CD1c-positive myeloid dendritic cell (primary cell): ENCODE measurements around the gene OR14C36.
"Not testable (repeated sequence)": the region's sequence is repeated elsewhere in the genome, so short reads cannot be mapped to it uniquely, and the experiment has no call there.

Experiments
- DNase-seq: peaks from one replicate; pipeline ENCODE4 v3.0.0-alpha.2; 2016; ENCODE audit errors: extremely low spot score

The OR14C36 gene, protein sequence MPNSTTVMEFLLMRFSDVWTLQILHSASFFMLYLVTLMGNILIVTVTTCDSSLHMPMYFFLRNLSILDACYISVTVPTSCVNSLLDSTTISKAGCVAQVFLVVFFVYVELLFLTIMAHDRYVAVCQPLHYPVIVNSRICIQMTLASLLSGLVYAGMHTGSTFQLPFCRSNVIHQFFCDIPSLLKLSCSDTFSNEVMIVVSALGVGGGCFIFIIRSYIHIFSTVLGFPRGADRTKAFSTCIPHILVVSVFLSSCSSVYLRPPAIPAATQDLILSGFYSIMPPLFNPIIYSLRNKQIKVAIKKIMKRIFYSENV

DNA sequence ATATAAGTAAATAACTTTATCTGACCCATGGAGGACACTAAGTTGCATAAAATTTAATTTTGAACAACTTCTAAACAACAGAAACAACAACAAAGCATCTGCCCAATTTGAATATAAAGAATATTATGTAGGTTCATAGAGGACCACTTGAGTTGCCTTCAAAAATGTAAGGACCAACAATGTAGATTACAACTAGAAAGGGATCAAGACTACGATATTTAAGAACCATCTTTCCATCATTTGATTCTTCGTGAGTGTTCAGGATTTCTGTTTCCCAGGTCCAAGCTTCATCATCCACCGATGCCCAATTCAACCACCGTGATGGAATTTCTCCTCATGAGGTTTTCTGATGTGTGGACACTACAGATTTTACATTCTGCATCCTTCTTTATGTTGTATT lies at the start of gene OR14C36:
Gene OR14C36 (plus strand): TSS at position 301 of the 400 bp plus-strand sequence. CDS start 0 bp downstream, at position 301.
- no peak for DNase-seq

DNA sequence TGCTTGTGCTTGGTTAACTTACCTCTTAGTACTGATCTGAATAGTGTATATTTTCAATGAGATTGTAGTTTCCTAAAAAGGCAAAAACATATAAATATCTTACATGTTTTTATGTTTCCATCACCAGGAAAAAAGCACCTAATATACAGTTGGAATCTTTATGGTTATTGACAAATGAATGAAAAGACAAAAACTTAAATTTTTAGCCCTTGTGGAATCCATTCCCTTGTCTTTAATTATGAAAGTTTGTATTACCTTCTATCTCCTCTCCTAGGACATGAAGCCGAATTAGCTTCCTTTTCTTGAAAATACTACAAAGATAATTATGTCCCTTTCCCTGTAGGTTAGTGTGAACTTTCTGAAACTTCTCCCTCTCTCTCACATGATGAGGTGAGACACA lies 45.3 kb upstream of the OR14C36 start, which contains the start of gene OR2T12:
Gene OR2T12 (minus strand): TSS at position 101 of the 400 bp plus-strand sequence. CDS start 7,846 bp downstream, outside the sequence.
- DNase-seq = no peak

DNA sequence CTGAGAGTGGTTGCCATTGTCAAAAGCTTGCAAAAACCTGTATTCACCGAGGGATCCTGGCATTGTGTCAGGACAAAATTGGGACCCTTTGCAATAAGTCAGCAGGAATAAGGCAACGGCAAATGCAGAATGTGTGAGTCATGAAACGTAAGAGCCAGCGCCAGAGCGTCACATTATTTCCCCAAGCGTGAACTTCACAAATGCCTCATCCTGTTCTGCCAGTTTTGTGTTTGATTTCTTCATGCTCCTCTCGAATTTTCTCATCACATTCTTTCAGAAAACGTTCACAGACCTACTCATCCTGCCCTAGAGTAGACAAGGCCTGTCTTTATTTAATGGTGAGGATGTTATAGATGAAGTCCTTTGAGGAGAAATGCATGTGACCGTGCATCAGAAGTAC lies 42.9 kb upstream of the OR14C36 start:
- DNase-seq = not testable (repeated sequence)

DNA sequence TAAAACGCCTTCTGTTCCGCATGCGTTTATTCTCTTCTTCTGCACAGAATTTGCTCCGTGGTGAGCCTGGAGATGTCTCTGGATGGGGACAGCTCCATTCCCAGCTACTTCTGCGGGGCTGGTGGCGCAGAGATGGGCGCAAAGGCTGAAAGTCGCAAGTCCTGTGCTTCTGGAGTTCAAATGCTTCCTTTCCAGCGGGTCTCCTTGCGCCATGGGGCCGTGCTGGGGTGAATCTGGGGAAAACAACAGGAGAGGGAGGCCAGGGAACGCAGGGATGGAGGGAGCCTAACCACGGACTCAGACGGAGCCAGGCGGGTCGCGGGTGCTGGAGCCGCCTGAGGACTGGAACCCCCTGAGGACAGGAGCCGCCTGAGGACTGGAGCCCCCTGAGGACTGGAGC lies 42.5 kb upstream of the OR14C36 start:
- no peak for DNase-seq

DNA sequence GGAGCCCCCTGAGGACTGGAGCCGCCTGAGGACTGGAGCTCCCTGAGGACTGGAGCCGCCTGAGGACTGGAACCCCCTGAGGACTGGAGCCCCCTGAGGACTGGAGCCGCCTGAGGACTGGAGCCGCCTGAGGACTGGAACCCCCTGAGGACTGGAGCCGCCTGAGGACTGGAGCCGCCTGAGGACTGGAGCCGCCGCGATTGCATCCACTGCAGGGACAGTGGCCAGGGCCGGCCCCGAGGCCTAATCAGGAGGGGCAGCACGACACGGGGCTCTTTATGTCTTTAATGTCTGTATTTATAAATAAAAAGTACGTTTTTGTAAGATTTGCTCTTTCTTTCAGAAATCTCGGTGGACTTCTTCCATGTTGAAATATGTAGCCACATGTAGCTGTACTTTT lies 41.8 kb upstream of the OR14C36 start:
- not testable (repeated sequence) for DNase-seq

DNA sequence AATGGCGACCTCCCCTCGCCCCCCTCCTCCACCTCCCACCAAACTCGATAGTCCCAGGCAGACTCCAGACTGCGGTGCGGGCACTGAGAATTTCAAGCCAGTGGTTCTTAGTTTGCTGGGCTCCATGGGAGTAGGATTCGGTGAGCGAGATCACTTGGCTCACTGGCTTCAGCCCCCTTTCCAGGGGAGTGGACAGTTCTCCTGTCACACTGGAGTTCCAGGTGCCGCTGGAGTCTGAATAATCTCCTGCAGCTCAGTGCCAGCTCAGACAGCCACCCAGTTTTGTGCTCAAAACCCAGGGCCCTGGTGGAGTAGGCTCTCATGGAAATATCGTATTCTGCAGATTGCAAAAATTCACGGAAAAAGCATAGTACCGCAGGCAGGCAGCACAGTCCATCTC lies 31.8 kb upstream of the OR14C36 start:
- DNase-seq = no peak

DNA sequence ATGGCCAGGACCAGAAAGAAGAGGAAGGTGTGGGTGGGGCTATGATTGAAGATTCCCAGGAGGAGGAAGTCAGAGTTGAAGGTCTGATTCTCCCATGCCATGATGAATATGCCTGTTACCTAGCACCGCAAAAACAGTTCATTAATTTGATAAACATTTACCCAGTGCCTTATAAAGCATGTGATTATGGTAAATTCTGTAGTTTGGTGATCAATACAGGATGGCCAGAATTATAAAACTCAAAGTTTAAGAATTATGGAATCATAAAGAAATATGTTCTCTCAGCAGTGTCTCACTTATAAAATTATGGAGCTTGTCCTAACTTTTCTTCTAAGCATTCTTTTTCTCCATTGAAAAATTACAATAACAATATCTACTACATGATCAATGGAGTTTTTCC lies 24.1 kb upstream of the OR14C36 start, which contains the start of gene OR2M7:
Gene OR2M7 (minus strand): TSS at position 101 of the 400 bp plus-strand sequence. CDS start 0 bp downstream, at position 101.
- DNase-seq = no peak

DNA sequence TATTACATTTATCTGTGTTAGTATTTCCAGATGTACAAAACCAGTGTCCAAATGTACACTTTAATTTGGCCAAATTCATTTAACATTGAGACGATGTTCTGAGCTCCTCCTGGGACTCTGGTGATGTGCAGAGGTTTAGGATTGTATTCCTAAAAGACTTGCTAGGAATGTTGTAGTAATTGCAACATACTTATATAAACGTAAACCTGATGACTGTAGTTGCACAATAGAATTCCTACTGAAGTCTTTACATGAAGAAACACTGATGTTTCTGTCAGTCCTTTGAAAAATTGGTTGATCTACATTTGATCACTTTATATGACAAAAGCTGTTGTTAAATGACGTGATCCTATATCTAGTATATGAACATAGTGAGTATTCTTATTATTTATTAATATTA lies 5.1 kb upstream of the OR14C36 start:
- DNase-seq = no peak

DNA sequence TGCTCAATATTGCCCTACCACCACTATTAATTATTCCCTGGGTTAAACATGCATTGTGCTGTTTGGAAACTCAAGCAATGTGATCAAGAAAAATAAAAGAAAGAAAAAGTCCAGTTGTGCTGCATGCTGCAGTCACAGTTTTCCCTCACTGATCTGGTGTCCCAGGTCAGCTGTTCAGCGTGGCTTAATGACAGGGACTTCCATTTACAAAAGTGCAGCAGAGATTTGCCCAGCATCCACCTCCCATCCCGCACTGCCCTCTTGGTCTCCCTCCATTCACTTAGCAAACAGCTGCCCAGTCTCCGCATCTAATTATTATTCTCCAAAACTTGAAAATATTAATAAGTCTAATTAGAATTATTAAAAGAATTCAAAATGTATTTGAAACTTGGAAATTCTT lies 10.8 kb downstream of the OR14C36 start:
- DNase-seq = no peak

DNA sequence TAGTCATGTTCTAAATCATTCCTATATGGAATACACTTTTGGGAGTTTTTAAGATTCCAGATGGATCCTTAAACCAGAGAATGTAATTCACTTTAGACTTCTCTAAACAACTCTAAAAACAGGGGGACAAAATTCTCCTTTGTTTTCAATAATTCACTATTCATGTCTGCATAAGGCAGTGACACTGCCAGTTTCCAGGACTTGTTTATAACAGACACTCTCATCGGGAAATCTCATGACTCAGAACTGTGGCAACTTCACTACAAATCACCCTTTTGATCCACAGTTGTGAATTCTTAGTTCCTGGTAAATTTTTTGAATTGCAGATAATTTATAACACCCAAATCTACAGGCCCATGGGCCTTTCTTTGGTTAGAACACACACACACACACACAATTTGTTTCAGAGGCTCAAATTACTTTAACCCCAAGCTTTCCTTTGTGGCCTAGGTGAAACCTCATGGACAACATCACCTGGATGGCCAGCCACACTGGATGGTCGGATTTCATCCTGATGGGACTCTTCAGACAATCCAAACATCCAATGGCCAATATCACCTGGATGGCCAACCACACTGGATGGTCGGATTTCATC lies 12.6 kb downstream of the OR14C36 start, which contains the start of gene OR2T4:
Gene OR2T4 (plus strand): TSS at position 545 of the 595 bp plus-strand sequence. CDS start 0 bp downstream, at position 545.
- no peak for DNase-seq

DNA sequence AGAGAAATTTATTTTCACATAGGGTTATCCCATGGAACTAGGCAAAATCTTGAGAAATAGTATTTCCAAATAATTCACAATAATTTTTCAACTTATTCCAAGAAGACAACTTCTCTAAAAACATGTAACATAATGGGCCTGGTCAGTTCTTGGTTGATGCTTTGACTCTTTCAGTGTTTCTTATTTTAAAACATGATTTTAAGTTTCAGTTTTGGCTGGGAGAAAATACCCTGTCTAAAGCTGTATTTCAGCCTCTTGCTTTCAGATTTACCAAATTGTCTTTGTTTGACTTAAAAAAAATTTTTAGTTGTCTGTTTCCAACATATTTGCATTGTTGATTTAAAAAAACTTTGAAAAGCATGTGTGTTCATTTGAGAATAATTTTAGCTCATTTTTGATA lies 18.0 kb downstream of the OR14C36 start:
- DNase-seq = no peak

DNA sequence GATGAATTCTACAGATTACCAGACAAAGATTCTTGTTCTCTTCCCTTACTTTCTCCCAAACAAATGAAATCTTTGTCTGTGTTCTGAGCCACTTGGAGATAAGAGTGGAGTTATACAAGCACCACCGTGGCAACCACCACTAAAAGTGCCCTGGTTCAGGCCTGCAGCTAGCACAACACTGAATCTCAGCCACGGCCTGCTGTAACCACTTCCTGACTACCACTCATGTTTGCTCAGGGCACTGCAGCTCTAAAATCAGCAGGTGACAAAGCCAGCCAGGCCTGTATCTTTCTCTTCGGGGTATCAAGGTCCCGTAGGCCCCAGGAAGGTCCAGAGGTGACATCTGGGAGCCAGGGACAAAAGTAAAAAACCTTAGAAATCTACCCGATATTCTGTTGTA lies 23.8 kb downstream of the OR14C36 start:
- no peak for DNase-seq

DNA sequence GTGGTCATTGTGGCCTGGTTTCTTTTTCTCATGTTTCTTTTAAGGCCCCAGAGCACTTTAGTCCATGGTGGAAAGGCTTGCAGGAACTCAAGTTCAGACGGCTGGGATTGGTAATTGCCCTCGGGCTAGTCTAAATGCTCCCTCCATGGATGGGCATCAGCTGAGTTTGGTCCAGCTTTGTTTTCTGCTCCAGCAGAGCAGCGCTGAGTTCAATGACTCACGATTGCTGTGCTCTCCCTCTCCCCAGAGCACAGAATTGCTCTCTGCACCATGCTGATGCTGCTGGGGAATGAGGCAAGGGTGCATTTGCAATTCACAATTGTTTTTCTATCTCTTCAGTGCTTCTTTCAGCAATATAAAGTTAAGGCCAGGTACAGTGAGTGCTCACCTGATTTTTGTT lies 25.2 kb downstream of the OR14C36 start:
- DNase-seq = no peak

DNA sequence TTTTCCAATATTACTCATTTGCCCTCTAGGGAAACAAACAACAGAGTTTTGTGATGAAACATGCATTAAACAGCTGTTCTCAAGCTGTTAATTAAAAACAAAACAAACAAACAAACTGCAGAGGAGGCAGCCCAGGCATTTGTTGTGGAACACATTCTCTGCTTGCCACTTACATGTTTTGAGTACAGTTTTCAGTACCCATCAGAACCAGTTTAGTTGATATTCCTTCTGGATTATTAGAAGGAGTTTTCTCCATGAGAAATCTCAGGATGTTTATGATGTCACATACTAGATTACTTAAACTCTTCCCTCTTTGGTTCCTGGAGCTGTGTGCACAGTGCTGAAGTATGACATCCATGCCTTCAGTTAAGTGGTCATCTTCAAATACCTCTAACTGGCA lies 26.9 kb downstream of the OR14C36 start, which contains the start of gene OR2T6:
Gene OR2T6 (plus strand): TSS at position 301 of the 400 bp plus-strand sequence. CDS start 11,863 bp downstream, outside the sequence.
- no peak for DNase-seq

DNA sequence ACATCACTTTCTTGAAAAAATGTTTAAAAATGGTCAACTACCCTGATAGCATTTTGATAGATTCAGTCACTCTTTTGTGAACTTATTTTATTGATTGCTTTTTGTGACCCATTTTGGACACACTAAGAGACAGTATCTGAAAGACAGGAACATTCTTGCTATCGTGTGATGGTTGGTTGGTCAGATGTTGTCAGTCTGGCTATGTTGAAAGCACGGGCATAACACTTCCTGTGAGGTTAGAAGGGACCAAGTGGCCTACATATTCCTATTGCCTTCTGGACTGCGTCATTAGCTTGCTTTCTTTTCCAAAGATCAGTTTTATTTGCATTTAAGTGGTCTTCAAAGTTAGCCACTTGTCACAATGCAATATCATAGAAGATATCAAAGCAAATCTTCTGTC lies 28.3 kb downstream of the OR14C36 start:
- no peak for DNase-seq

DNA sequence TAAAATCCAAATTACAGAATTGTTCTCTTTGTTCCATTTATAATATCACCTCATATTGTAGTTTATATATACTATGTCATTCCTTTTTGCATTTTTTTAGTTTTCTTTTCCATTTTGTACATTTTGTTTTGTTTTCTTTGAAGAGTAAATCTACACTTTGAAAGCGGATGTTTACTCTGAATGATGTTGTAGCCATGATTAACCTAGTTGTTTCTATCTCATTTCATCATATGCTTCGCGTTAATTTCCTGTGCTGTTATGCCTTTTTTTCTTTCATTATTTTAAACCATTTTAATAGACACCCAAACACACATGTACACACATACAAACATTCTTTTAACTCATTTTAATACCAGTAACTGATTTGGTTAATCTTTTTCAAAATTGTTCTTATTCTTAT lies 32.3 kb downstream of the OR14C36 start:
- no peak for DNase-seq

DNA sequence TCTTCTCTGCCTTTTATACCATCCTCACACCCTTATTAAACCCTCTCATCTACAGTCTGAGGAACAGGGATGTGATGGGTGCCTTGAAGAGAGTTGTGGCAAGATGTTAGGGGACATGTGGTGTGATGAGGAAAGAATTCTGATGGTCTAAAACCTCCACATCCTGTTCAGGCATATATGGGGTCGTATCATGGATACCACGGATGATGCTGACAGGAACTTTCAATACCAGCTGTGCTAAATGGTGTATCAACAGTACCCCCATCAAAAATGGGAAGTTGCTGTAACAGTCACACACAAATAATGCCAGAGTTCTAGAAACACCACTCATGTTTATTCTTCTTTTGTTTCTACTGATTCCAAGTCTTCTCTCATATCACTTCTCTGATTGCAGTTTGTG lies 39.9 kb downstream of the OR14C36 start:
- no peak for DNase-seq

DNA sequence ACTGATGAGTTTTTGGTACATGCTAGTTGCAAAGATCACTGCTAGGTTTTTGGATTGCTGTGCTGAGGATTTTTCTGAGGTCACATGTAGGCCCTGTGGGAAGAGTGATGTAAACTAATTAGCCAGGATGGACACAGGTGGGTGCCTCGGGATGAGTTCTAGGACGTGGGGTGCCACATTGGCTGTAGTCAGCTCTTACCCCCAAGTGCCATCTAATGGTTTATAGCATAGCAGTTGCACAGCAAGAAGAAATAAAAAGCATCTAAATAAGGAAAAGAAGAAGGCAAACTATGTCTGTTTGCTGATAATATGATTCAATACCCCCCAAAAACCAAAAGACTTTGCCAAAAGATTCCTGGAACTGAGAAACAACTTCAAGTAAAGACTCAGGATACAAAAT lies 44.5 kb downstream of the OR14C36 start:
- DNase-seq = no peak
